ENCODE results near the gene CAMLG.
"Not testable (repeated sequence)": the region's sequence is repeated elsewhere in the genome, so short reads cannot be mapped to it uniquely, and the experiment has no call there.

The CAMLG gene

DNA sequence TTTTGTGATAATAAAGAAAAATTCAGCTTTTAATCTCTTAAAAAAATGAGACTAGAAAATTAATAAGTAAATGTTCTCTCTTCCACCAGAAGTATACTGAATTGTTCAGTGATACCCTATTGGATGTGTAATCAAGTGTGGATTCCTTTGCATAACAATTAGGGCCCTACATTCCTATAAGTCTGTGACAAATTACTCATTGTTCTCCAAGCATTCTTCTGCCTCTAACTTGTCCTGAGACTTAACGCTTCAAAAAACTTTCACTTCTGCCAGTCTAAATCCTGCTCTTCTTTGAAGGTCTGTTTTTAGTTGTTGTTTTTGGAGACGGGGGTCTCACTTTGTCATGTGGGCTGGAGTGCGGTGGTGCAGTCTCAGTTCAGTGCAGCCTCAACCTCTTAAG, 11.1 kb downstream of the CAMLG start:
- no peak for DNase-seq (ENCODE audit: insufficient read length, low spot score)
- TF ChIP-seq POLR2A (IDR thresholded peaks at IDR 0.05; ENCODE audit: low read depth, low read length) = no peak
- no peak for FAIRE-seq

DNA sequence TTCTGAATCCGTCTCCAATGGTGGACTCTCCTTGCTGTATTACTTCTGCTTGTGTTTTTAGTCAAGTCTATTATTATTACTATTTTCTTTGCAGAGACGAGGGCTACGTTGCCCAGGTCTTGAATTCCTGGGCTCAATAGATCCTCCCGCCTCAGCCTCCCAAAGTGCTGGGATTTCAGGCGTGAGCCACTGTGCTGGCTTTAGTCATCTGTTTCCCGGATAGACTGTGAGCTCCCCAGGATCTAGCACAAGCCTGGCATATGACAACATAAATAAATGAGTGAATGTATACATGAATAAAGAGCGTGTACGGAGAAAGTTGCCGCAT, 19.8 kb downstream of the CAMLG start:
- TF ChIP-seq POLR2A (IDR thresholded peaks at IDR 0.05; ENCODE audit: low read depth, low read length) = no peak
- DNase-seq (ENCODE audit: insufficient read length, low spot score) (no peak), FAIRE-seq (no peak)

DNA sequence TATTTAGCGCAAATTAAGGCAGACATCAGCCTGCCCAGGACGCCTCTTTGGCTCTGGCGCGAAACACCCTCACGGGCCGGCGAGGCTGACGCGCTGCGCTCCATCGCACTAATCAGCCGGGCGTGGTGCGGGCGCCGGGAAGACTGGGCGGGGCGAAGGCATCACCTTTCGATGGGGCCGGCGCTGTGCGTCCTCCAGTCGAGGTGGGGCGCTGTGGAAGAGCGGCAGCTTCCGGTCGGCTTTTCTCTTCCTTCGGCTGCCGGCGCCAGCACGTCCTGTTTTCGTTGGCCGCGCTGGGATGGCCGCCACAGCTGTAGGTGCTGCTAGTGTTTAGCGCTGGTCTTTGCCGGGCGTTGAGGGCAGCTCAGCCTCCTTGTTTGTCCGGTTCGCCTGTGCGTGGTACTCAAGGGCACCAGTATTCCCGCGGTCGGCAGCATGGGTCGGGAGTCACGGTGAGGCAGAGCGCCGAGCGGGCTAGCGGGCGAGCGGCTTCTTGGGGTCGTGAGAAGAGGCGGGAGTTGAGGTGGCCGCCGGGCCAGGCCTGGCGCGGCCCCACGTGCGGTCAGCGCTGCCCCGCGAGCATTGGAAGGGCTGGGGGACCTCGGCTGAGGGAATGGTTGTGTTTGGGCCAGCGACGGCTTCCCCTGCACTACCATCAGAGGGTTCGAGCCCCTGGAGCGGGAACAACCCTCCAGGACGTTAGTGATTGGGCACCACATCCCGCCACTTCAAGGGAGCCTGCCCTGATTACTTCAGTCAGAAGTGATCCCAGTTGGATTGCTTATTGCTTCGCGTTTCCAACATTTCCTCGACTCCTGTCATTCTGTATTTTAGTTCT, 20.4 kb downstream of the CAMLG start, which contains the start of gene DDX46:
DDX46 (plus strand) TSS at position 276 of the 838 bp plus-strand sequence; CDS start at position 436, 160 bp downstream.
- FAIRE-seq = peak; percentile 41
- DNase-seq (ENCODE audit: insufficient read length, low spot score) = peak; percentile 89
- peak; percentile 75 for TF ChIP-seq POLR2A (IDR thresholded peaks at IDR 0.05; ENCODE audit: low read depth, low read length)

DNA sequence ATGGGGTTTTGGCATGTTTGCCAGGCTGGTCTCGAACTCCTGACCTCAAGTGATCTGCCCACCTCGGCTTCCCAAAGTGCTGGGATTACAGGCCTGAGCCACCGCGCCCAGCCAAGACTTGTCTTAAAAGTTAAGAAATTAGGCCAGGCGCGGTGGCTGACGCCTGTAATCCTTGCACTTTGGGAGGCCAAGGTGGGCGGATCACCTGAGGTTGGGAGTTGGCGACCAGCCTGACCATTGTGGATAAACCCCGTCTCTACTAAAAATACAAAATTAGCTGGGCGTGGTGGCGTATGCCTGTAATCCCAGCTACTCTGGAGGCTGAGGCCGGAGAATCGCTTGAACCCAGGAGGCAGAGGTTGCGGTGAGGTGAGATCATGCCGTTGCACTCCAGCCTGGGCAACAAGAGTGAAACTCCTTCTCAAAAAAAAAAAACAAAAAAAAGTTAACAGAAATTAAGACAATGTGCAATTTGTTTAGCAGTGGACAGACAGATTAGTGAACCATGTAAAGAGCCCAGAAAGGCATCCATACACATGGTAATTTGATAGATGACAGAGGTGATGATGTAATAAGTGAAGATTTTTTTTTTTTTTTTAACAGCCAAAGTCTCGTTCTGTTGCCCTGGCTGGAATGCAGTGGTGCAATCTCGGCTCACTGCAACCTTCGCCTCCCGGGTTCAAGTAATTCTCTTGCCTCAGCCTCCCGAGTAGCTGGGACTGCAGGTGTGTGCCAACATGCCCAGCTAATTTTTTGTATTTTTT, 29.4 kb downstream of the CAMLG start:
- DNase-seq (ENCODE audit: insufficient read length, low spot score); FAIRE-seq: not testable (repeated sequence)

DNA sequence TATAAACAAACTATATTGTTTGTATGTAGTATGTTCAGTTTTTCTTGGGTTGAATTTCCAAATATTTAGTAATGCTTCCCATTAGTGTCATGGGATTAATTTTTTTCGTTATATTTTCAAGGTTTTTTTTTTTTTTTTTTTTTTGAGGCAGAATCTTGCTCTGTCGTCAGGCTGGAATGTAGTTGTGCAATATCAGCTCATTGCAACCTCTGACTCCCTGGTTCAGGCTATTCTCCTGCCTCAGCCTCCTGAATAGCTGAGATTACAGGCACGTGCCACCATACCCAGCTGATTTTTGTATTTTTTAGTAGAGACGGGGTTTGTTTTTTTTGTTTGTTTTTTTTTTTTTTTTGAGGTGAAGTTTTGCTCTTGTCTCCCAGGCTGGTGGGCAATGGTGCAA, 30.9 kb downstream of the CAMLG start:
- no peak for TF ChIP-seq POLR2A (IDR thresholded peaks at IDR 0.05; ENCODE audit: low read depth, low read length)
- DNase-seq (ENCODE audit: insufficient read length, low spot score) (no peak), FAIRE-seq (no peak)

DNA sequence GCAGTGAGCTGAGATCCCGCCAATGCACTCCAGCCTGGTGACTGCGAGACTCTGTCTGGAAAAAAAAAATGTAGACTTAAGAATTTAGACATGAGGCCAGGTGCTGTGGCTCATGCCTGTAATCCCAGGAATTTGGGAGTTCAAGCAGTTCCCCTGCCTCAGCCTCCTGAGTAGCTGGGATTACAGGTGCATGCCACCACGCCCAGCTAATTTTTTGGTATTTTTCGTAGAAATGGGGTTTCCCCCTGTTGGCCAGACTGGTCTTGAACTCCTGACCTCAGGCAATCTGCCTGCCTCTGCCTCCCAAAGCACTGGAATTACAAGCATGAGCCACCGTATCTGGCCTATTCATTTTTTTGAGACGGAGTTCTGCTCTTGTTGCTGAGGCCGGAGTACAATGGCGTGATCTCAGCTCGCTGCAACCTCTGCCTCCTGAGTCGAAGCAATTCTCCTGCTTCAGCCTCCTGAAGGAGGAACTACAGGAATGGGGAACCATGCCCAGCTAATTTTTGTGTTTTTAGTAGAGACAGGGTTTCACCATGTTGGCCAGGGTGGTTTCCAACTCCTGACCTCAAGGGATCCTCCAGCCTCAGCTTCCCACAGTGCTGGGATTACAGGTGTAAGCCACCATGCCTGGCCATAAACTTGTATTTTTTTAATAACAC, 34.2 kb downstream of the CAMLG start:
- FAIRE-seq = no peak
- no peak for DNase-seq (ENCODE audit: insufficient read length, low spot score)
- TF ChIP-seq POLR2A (IDR thresholded peaks at IDR 0.05; ENCODE audit: low read depth, low read length) = no peak

DNA sequence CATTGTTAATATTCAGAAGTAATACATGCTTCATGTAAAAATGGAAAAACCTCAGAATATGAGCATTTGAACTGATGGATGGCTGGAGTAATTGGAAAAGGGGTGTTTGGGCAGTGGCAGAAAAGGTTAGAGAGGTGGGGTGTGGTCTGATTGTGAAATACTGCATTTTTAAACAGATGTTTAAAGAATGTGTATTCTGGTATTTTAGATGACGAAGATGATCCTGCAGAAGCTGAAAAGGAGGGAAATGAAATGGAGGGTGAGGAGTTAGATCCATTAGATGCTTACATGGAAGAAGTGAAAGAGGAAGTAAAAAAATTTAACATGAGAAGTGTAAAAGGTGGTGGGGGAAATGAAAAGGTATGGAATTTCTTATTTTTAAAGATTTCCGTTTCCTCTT, 39.0 kb downstream of the CAMLG start:
- TF ChIP-seq POLR2A (IDR thresholded peaks at IDR 0.05; ENCODE audit: low read depth, low read length) = no peak
- FAIRE-seq = no peak
- DNase-seq (ENCODE audit: insufficient read length, low spot score) = no peak

DNA sequence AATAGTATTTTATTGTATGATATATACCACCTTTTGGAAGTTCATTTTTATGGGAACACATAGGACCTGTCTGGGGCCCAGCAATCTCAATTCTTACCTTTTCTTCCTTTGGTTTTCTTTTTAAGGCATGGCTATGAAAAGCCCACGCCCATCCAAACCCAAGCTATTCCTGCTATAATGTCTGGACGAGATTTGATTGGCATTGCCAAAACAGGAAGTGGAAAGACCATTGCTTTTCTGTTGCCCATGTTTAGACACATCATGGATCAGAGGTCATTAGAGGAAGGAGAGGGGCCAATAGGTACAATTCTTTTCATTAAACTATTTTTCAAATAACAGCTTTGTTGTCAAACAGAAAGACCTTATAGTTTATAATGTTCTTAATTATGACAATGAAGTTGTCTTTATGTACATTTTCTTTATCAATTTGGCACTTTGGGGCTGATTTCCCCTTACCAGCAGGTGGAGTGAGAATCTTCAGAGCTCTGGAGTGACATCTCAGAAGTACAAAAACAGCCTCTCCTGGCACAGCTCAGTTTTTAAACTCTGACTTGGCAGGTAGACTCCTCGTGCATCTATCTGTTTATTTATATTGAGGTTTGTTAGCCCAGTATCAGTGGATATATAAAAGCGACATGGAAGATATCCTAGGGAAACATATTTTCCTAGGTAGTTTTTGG, 46.0 kb downstream of the CAMLG start:
- DNase-seq (ENCODE audit: insufficient read length, low spot score) (no peak), FAIRE-seq (no peak)
- TF ChIP-seq POLR2A (IDR thresholded peaks at IDR 0.05; ENCODE audit: low read depth, low read length) = no peak

DNA sequence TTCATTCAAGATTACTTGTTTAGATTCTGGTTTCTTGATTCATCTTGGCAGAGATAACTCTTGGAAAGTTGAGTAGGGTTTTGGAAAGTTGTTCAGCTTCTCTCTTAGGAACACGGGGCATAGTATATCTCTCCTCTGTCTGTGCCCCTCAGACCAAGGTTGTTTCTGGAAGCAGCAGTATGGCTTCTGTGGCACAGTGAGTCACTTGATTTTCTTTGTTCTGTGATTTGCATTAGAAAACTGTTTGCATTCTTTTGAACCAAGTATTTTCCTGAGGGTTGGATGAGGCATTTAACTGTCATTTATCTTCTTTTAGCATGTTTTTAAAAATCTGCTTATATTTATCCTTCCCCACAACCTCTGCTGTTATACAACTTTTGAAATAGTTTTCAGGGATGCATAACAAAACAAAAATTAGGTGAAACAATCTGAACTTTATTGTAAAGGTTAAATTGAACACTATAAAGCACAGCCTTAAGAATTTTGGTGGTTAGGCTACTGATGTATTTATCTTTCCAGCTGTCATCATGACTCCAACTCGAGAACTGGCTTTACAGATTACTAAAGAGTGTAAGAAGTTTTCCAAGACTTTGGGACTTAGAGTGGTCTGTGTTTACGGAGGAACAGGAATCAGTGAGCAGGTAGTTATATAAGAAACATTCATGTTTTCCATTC, 46.7 kb downstream of the CAMLG start:
- FAIRE-seq (peak; percentile 69), DNase-seq (ENCODE audit: insufficient read length, low spot score) (no peak)
- no peak for TF ChIP-seq POLR2A (IDR thresholded peaks at IDR 0.05; ENCODE audit: low read depth, low read length)

DNA sequence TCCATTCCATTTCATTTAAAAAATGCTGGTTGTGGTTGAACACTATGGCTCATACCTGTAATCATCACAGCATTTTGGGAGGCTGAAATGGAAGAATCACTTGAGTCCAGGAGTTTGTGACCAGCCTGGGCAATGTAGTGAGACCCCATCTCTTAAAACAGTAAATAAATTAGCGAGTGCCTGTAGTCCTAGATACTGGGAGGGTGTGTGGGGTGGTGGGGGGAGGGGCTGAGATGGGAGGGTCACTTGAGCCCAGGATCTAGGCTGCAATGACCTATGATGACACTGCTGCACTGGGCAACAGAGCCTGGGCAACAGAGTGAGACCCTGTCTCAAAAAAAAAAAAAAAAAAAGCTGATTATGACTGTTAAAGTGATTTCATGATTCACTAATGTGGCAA, 49.3 kb downstream of the CAMLG start:
- no peak for FAIRE-seq

DNA sequence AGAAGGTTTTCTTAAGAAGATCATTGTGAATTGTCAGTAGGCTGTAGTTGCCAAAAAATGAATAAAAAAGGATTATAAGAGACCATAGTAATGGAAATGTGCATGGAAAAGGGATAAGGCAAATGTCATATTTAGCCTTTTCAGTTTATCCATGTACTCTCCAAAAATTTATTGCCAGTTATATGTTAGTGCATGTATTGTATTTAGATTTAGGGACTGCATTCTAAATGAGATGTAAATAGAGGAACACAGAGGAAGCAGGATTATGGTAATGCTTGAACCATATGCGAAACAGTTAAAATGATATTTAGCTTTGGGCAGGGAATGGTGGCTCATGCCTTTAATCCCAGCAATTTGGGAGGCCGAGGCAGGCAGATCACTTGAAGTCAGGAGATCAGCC, 53.2 kb downstream of the CAMLG start:
- DNase-seq (ENCODE audit: insufficient read length, low spot score) (no peak), FAIRE-seq (no peak)
- TF ChIP-seq POLR2A (IDR thresholded peaks at IDR 0.05; ENCODE audit: low read depth, low read length) = no peak

More for the DNA sequence above, 49.3 kb downstream of the CAMLG start:
- no peak for DNase-seq (ENCODE audit: insufficient read length, low spot score)
- no peak for TF ChIP-seq POLR2A (IDR thresholded peaks at IDR 0.05; ENCODE audit: low read depth, low read length)

DNA sequence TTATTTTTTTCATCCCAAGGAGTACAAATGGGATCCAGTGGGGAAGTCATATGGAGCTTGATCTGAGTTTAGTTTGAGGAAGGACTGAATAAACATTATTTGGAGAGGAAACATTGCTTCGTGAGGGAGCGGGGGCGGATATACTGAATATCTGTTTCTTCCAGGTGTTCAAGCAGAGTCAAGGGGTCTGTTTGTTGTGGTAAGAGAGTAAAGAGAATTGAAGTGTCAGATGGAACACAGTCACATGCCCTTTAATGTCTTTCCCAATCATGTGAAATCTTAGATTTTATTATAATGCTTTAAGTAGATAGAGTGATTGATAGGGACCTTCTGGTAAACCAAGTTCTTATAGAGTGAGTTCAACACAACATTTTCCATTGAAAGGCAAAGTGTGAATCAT, 53.9 kb downstream of the CAMLG start:
- no peak for DNase-seq (ENCODE audit: insufficient read length, low spot score)
- TF ChIP-seq POLR2A (IDR thresholded peaks at IDR 0.05; ENCODE audit: low read depth, low read length) = no peak
- no peak for FAIRE-seq

DNA sequence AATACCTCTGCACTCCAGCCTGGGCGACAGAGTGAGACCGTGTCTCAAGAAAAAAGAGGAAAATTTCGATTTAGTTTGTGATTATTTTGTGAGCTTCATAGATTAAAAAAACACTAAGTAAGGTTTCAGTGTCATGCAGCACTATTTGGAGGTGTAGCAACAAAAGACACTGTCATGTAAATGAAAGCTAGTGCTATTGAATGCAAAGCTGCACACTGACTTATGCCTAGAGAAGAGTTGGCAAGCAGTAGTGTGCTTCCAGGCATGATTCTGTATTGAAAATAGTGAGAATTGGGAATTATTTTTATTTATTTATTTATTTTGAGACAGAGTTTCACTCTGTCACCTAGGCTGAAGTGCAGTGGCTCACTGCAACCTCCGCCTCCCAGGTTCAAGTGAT, 54.8 kb downstream of the CAMLG start:
- no peak for FAIRE-seq
- no peak for DNase-seq (ENCODE audit: insufficient read length, low spot score)
- no peak for TF ChIP-seq POLR2A (IDR thresholded peaks at IDR 0.05; ENCODE audit: low read depth, low read length)

Measured in H54 (cell line).